HCT116 (cell line): Measurements from ENCODE around the gene ZNF133. TPM values are rescaled to one million over a fixed set of nuclear protein-coding genes. Genes with fewer than 3 reads are reported as not detected.

ENCODE experiments used
- ATAC-seq: fragments of 200-7000 bp; cut with Tn5 transposase; 2 replicates; pipeline ENCODE4 v1.9.1; 2020; ENCODE audit warnings: mild to moderate bottlenecking, moderate library complexity
- Bru-seq: library from RNA; stranded (reverse); fragments of 400-500 nt; gene quantifications from one replicate; lab custom pipeline; 2021; lab: Mats Ljungman, UMichigan
- BruChase-seq, 2 experiments: library from RNA; stranded (reverse); fragments of 400-500 nt; gene quantifications; one replicate each; lab custom pipeline; 2021; lab: Mats Ljungman, UMichigan
- BruUV-seq: library from RNA; stranded (reverse); fragments of 400-500 nt; replicated peaks from 2 replicates; lab custom pipeline; 2021; lab: Mats Ljungman, UMichigan
- CTCF ChIA-PET: fragments of 300-600 bp; sonication (Branson Sonifier 250); formaldehyde crosslinking; loops from one replicate; lab custom pipeline; 2021; ENCODE audit warnings: antibody characterized with exemption; lab: Charles Lee
- POLR2A ChIA-PET: fragments of 300-600, 350-600 bp; sonication (Branson Sonifier 250); formaldehyde crosslinking; loops from one replicate; lab custom pipeline; 2021; ENCODE audit warnings: antibody characterized with exemption; lab: Charles Lee
- RAD21 ChIA-PET, 2 experiments: fragments of 300-600 bp; sonication (Branson Sonifier 250); formaldehyde crosslinking; loops; one replicate each; lab custom pipeline; 2023; ENCODE audit warnings: low total read pairs in 2 of 2; ENCODE audit not compliant: uncharacterized antibody in 2 of 2, unreplicated experiment in 2 of 2, low non-redundant PET in 1 of 2; lab: Charles Lee
- DNase-seq: peaks from one replicate; pipeline ENCODE4 v3.0.0-alpha.2; 2010; ENCODE audit warnings: low read depth, low spot score
- H2AFZ ChIP-seq: fragments of 200-600 bp; shearing (Covaris generic), sonication (generic); 2 replicates; pipeline ENCODE4 v1.6.1; 2017; ENCODE audit warnings: low read depth, mixed run types, mixed read lengths, antibody characterized with exemption, low read length; ENCODE audit not compliant: poor library complexity, severe bottlenecking
- H3K27ac ChIP-seq: 2 replicates; pipeline ENCODE4 v1.5.1; 2012; ENCODE audit warnings: low read depth, low read length
- H3K27me3 ChIP-seq: fragments of 200-600 bp; sonication (generic); 2 replicates; pipeline ENCODE4 v1.6.1; 2016; ENCODE audit warnings: mixed run types, low read length, mixed read lengths; ENCODE audit not compliant: insufficient read depth
- H3K36me3 ChIP-seq, 2 experiments: fragments of 200-500 bp in 1 of 2; fragments of 200-600 bp in 1 of 2; sonication (Bioruptor generic) in 1 of 2; sonication (generic) in 1 of 2; 2 replicates each; pipeline versions ENCODE4 v1.5.1 to v1.6.1; 2014 to 2016; ENCODE audit warnings: low read length in 2 of 2, inconsistent platforms in 1 of 2, mixed read lengths in 1 of 2, mixed run types in 1 of 2; ENCODE audit not compliant: insufficient read depth in 2 of 2, control insufficient read depth in 1 of 2
- H3K4me1 ChIP-seq, 2 experiments: fragments of 200-600 bp in 1 of 2; sonication (generic) in 1 of 2; 2 replicates each; pipeline versions ENCODE4 v1.5.1 to v1.6.1; 2012 to 2017; ENCODE audit warnings: low read length in 2 of 2, inconsistent platforms in 1 of 2, mild to moderate bottlenecking in 1 of 2, mixed read lengths in 1 of 2, mixed run types in 1 of 2, moderate library complexity in 1 of 2; ENCODE audit not compliant: insufficient read depth in 2 of 2, control insufficient read depth in 1 of 2
- H3K4me2 ChIP-seq: fragments of 200-600 bp; sonication (generic); 2 replicates; pipeline ENCODE4 v1.6.1; 2017; ENCODE audit warnings: mixed run types, low read length, mixed read lengths
- H3K4me3 ChIP-seq, 2 experiments: fragments of 200-600 bp in 1 of 2; sonication (generic) in 1 of 2; replicated peaks in 1 of 2; 2 replicates each; pipeline ENCODE4 v1.5.1; 2011 to 2016; ENCODE audit warnings: low read length in 2 of 2, control low read depth in 1 of 2, low read depth in 1 of 2, mild to moderate bottlenecking in 1 of 2, mixed read lengths in 1 of 2, mixed run types in 1 of 2
- H3K79me2 ChIP-seq: fragments of 200-600 bp; sonication (generic); 2 replicates; pipeline ENCODE4 v1.6.1; 2017; ENCODE audit warnings: mild to moderate bottlenecking, mixed run types, low read length, moderate library complexity, mixed read lengths; ENCODE audit not compliant: insufficient read depth
- H3K9ac ChIP-seq: fragments of 200-600 bp; sonication (generic); 2 replicates; pipeline ENCODE4 v1.6.1; 2016; ENCODE audit warnings: low read length, mixed read lengths
- H3K9me2 ChIP-seq: fragments of 200-600 bp; sonication (generic), shearing (Covaris generic); 2 replicates; pipeline ENCODE4 v1.6.1; 2017; ENCODE audit warnings: mixed run types, mild to moderate bottlenecking, moderate library complexity; ENCODE audit not compliant: insufficient read depth
- H3K9me3 ChIP-seq, 2 experiments: fragments of 200-500 bp in 1 of 2; fragments of 200-600 bp in 1 of 2; sonication (Bioruptor generic) in 1 of 2; sonication (generic) in 1 of 2; 2 replicates each; pipeline ENCODE4 v1.6.1; 2014 to 2017; ENCODE audit warnings: low read length in 2 of 2, mixed read lengths in 2 of 2, inconsistent platforms in 1 of 2, low read depth in 1 of 2, mild to moderate bottlenecking in 1 of 2, mixed run types in 1 of 2, moderate library complexity in 1 of 2; ENCODE audit not compliant: control insufficient read depth in 1 of 2, insufficient read depth in 1 of 2
- H4K20me1 ChIP-seq: fragments of 200-600 bp; sonication (generic), shearing (Covaris generic); 2 replicates; pipeline ENCODE4 v1.6.1; 2017; ENCODE audit warnings: mixed run types, mild to moderate bottlenecking, moderate library complexity; ENCODE audit not compliant: insufficient read depth
- EGR1 ChIP-seq: IDR thresholded peaks from 2 replicates; pipeline ENCODE4 v1.6.1; 2012; ENCODE audit warnings: low read depth
- ELF1 ChIP-seq: IDR thresholded peaks from 2 replicates; pipeline ENCODE4 v1.6.1; 2012; ENCODE audit warnings: low read depth, borderline replicate concordance
- EZH2phosphoT487 ChIP-seq: fragments of 200-600 bp; IDR thresholded peaks from 2 replicates; pipeline ENCODE4 v1.6.1; 2018; ENCODE audit warnings: antibody characterized with exemption, borderline replicate concordance
- POLR2A ChIP-seq: IDR thresholded peaks from 2 replicates; pipeline ENCODE4 v1.7.0; 2011; ENCODE audit warnings: borderline replicate concordance; ENCODE audit not compliant: insufficient read depth, insufficient read length; ENCODE audit errors: extremely low read depth
- POLR2AphosphoS5 ChIP-seq: IDR thresholded peaks from 2 replicates; pipeline ENCODE4 v1.6.1; 2011; ENCODE audit warnings: mild to moderate bottlenecking, low read depth, low read length, moderate library complexity
- RAD21 ChIP-seq: IDR thresholded peaks from 2 replicates; pipeline ENCODE4 v1.6.1; 2012; ENCODE audit warnings: low read depth, mild to moderate bottlenecking
- SP1 ChIP-seq: IDR thresholded peaks from 2 replicates; pipeline ENCODE4 v1.6.1; 2012; ENCODE audit warnings: low read depth
- SRF ChIP-seq: IDR thresholded peaks from 2 replicates; pipeline ENCODE4 v1.6.1; 2012; ENCODE audit warnings: low read depth
- ZFX ChIP-seq: fragments of 450-650 bp; IDR thresholded peaks from 2 replicates; pipeline ENCODE4 v1.6.1; 2017
- ZNF274 ChIP-seq: fragments of 200-500 bp; sonication (Bioruptor generic); IDR thresholded peaks from 2 replicates; pipeline ENCODE4 v1.6.1; 2014; ENCODE audit warnings: mild to moderate bottlenecking, low read depth, low read length, inconsistent platforms
- intact Hi-C: fragments of 100-400 bp; cut with micrococcal nuclease; formaldehyde crosslinking; loops from 2 replicates; pipeline ENCODE4 v1.10.0; 2022
- long read RNA-seq: library from polyadenylated mRNA; unstranded; transcript quantifications from one replicate; pipeline ENCODE4 v2.0.0, GENCODE V29; 2021; ENCODE audit not compliant: unreplicated experiment
- polyA plus RNA-seq: library from polyadenylated mRNA; unstranded; fragments of >200 nt; gene quantifications from 2 replicates; pipeline ENCODE4 v1.2.1, GENCODE V29; 2012; ENCODE audit warnings: missing spikeins
- total RNA-seq: library from RNA; stranded (reverse); gene quantifications from one replicate; pipeline ENCODE4 v1.2.1, GENCODE V29; 2021; ENCODE audit not compliant: unreplicated experiment
- TF ChIP-seq, protein P1 (sequence below): IDR thresholded peaks from 2 replicates; pipeline ENCODE4 v1.6.1; 2011; ENCODE audit warnings: mild to moderate bottlenecking, low read length, moderate library complexity; ENCODE audit not compliant: insufficient replicate concordance; ENCODE audit errors: extremely low read depth
- TF ChIP-seq, protein P2 (sequence below): IDR thresholded peaks from 2 replicates; pipeline ENCODE4 v1.6.1; 2012
- TF ChIP-seq, protein P3 (sequence below): IDR thresholded peaks from 2 replicates; pipeline ENCODE4 v1.6.1; 2012; ENCODE audit warnings: low read depth

ZNF133 gene
- total RNA-seq (9.3 TPM), Bru-seq, nascent RNA (percentile 77 among the genes with signal in this experiment), BruChase-seq, experiment 1, labeled RNA remaining after a 6-hour chase (percentile 62 among the genes with signal in this experiment), BruChase-seq, experiment 2, labeled RNA remaining after a 2-hour chase (percentile 87 among the genes with signal in this experiment)
- 9.3 TPM in 2 replicates for polyA plus RNA-seq
- long read RNA-seq, partial matches to known transcripts = 1 of 21 reads
- long read RNA-seq, other reads (novel, unspliced or antisense) = 12 of 21 reads

DNA sequence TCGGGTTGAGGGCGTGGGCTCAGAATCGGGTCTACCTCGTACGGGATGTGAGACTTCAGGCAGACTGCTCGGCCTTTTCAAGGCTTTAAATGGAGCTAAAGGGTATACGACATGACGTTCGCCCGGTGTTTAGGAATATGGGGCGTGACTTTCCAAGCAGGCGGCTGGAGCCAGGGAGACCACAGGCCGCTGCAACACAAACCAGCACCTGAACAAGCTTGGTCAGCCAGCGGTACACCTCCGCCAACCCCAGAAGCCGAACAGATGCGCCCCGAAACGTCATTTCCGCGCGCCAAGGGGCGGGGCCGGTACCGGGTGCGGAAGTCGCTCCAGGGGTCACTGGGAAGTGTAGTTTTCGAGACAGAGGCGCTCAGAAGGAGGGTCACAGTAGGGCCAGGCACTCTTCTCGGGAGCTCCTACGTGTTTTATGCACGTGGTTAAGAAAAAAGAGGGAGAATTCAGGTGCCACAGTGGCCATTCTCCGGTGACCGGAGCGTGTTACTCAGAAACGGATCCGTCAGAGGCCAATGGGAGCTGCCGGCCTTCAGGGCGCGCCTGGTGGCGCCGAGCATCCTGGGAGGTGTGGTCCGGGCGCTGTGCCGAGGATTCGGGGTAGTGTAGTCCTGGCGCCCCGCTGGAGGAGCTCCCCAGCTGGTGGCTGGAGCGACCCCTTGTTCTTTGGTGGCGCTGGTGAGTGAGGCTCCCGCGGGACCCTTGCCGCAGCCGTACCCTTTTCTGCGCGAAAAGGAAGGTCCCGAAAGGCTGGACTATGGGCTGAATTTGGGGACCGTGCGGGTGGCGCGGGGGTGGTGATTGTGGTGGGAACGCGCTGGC lies at the start of gene ZNF133:
Gene ZNF133, plus strand, starts transcription at position 613 of the 834 bp plus-strand sequence. CDS start 17,160 bp downstream, outside the sequence.
- Histone ChIP-seq H3K4me2 (peak within 1 kb of the TSS; percentile 88), H3K9ac (peak within 1 kb of the TSS; percentile 68), H3K79me2 (peaks cover 22% of the 10 kb centered on the region; the same call in 1 of the 2 replicates), H3K9me2 (no peaks in the 10 kb centered on the region; the same call in 1 of the 2 replicates), H4K20me1 (no peaks in the 10 kb centered on the region), H3K27me3 (no peaks in the 10 kb centered on the region), H2AFZ (peak within 1 kb of the TSS; percentile 49), H3K4me3 (peak within 1 kb of the TSS; percentile 84 to 92), H3K4me1 (peaks cover 6 to 19% of the 10 kb centered on the region in 2 experiments; a peak in 3 of 4 replicates), H3K27ac (peak within 1 kb of the TSS; percentile 88), H3K9me3 (peaks cover 6 to 8% of the 10 kb centered on the region in 2 experiments; a peak in 1 of 4 replicates), H3K36me3 (0 out of 4 replicates have a peak, but pooled peaks cover 0 to 9% of the 10 kb centered on the region in 2 experiments)
- ChIA-PET RAD21 (no interaction called here), POLR2A (interaction anchor here (0.5 to 1.4 kb wide), 5 partner anchors 8 to 718 kb away, joined by 3 to 5 read pairs (median 4); partner anchors contain the start of genes DSTN and SEC23B), CTCF (interaction anchor here (1.1 to 1.3 kb wide), 3 partner anchors 9 to 91 kb away, joined by 3 to 4 read pairs (median 4); no protein-coding TSS in a partner anchor)
- TF ChIP-seq SP1 (peak; percentile 97), POLR2AphosphoS5 (peak; percentile 96), RAD21 (no peak), POLR2A (peak; percentile 81), EGR1 (peak; percentile 46; the same call in 1 of the 2 replicates), ZNF274 (no peak), ZFX (peak; percentile 80), SRF (peak; percentile 95), EZH2phosphoT487 (no peak), ELF1 (peak; percentile 92)
- TF ChIP-seq, protein P1, sequence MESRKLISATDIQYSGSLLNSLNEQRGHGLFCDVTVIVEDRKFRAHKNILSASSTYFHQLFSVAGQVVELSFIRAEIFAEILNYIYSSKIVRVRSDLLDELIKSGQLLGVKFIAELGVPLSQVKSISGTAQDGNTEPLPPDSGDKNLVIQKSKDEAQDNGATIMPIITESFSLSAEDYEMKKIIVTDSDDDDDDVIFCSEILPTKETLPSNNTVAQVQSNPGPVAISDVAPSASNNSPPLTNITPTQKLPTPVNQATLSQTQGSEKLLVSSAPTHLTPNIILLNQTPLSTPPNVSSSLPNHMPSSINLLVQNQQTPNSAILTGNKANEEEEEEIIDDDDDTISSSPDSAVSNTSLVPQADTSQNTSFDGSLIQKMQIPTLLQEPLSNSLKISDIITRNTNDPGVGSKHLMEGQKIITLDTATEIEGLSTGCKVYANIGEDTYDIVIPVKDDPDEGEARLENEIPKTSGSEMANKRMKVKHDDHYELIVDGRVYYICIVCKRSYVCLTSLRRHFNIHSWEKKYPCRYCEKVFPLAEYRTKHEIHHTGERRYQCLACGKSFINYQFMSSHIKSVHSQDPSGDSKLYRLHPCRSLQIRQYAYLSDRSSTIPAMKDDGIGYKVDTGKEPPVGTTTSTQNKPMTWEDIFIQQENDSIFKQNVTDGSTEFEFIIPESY = peak; percentile 49
- TF ChIP-seq, protein P2, sequence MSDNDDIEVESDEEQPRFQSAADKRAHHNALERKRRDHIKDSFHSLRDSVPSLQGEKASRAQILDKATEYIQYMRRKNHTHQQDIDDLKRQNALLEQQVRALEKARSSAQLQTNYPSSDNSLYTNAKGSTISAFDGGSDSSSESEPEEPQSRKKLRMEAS = peak; percentile 66
- TF ChIP-seq, protein P3, sequence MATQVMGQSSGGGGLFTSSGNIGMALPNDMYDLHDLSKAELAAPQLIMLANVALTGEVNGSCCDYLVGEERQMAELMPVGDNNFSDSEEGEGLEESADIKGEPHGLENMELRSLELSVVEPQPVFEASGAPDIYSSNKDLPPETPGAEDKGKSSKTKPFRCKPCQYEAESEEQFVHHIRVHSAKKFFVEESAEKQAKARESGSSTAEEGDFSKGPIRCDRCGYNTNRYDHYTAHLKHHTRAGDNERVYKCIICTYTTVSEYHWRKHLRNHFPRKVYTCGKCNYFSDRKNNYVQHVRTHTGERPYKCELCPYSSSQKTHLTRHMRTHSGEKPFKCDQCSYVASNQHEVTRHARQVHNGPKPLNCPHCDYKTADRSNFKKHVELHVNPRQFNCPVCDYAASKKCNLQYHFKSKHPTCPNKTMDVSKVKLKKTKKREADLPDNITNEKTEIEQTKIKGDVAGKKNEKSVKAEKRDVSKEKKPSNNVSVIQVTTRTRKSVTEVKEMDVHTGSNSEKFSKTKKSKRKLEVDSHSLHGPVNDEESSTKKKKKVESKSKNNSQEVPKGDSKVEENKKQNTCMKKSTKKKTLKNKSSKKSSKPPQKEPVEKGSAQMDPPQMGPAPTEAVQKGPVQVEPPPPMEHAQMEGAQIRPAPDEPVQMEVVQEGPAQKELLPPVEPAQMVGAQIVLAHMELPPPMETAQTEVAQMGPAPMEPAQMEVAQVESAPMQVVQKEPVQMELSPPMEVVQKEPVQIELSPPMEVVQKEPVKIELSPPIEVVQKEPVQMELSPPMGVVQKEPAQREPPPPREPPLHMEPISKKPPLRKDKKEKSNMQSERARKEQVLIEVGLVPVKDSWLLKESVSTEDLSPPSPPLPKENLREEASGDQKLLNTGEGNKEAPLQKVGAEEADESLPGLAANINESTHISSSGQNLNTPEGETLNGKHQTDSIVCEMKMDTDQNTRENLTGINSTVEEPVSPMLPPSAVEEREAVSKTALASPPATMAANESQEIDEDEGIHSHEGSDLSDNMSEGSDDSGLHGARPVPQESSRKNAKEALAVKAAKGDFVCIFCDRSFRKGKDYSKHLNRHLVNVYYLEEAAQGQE = no peak
- ATAC-seq = peak; percentile 95
- BruUV-seq = no TSS peak
- peak; percentile 90 for DNase-seq
- intact Hi-C loops = no loop called here
